Fibroblast of lung (primary cell): ENCODE data around the gene EVI5. TPM values are rescaled to one million over a fixed set of nuclear protein-coding genes. Genes with fewer than 3 reads are reported as not detected.
A peak's percentile ranks its signal among the peaks of the same experiment; 100 is the strongest.

Experiments
- DNase-seq, 2 donors: peaks; one replicate each; pipeline versions ENCODE4 v3.0.0 to v3.0.0-alpha.2; 2010; ENCODE audit warnings: low read depth in 2 of 2
- H2AFZ ChIP-seq: 2 replicates; pipeline ENCODE4 v1.5.1; 2012; ENCODE audit warnings: low read length, control low read depth, inconsistent platforms
- H3K27ac ChIP-seq: 2 replicates; pipeline ENCODE4 v1.5.1; 2011; ENCODE audit warnings: low read length, control low read depth; ENCODE audit not compliant: insufficient read depth
- H3K27me3 ChIP-seq: 2 replicates; pipeline ENCODE4 v1.5.1; 2011; ENCODE audit warnings: mild to moderate bottlenecking, low read length; ENCODE audit not compliant: control insufficient read depth, insufficient read depth
- H3K36me3 ChIP-seq: 2 replicates; pipeline ENCODE4 v1.5.1; 2011; ENCODE audit warnings: low read length; ENCODE audit not compliant: control insufficient read depth, insufficient read depth
- H3K4me1 ChIP-seq: 2 replicates; pipeline ENCODE4 v1.5.1; 2011; ENCODE audit warnings: low read length; ENCODE audit not compliant: control insufficient read depth, insufficient read depth; ENCODE audit errors: extremely low read depth
- H3K4me2 ChIP-seq: 2 replicates; pipeline ENCODE4 v1.5.1; 2011; ENCODE audit warnings: low read length, control low read depth; ENCODE audit not compliant: insufficient read depth; ENCODE audit errors: extremely low read depth
- H3K4me3 ChIP-seq, 4 experiments: fragments of 200-600 bp in 1 of 4; sonication (generic) in 1 of 4; replicated peaks in 1 of 4; 2 replicates each; pipeline ENCODE4 v1.5.1; 2011 to 2016; ENCODE audit warnings: low read length in 4 of 4, low read depth in 3 of 4, mild to moderate bottlenecking in 3 of 4, control low read depth in 2 of 4, inconsistent platforms in 1 of 4, mixed read lengths in 1 of 4; ENCODE audit not compliant: insufficient read depth in 1 of 4; ENCODE audit errors: control extremely low read depth in 1 of 4
- H3K79me2 ChIP-seq: 2 replicates; pipeline ENCODE4 v1.5.1; 2012; ENCODE audit warnings: mild to moderate bottlenecking, low read length, inconsistent platforms; ENCODE audit not compliant: control insufficient read depth, insufficient read depth
- H3K9ac ChIP-seq: 2 replicates; pipeline ENCODE4 v1.5.1; 2011; ENCODE audit warnings: mild to moderate bottlenecking, low read length, control low read depth; ENCODE audit not compliant: insufficient read depth
- H3K9me3 ChIP-seq: 2 replicates; pipeline ENCODE4 v1.5.1; 2012; ENCODE audit warnings: low read depth, low read length; ENCODE audit not compliant: control insufficient read depth, insufficient read depth
- H4K20me1 ChIP-seq: 2 replicates; pipeline ENCODE4 v1.5.1; 2011; ENCODE audit warnings: low read length; ENCODE audit not compliant: control insufficient read depth, insufficient read depth; ENCODE audit errors: extremely low read depth
- EZH2 ChIP-seq: IDR thresholded peaks from 2 replicates; pipeline ENCODE4 v1.5.1; 2012; ENCODE audit warnings: low read length, control low read depth, mild to moderate bottlenecking; ENCODE audit errors: missing control alignments
- polyA plus RNA-seq, 2 donors: library from polyadenylated mRNA; depleted of rRNA in 1 of 2; stranded (reverse) in 1 of 2; unstranded in 1 of 2; fragments of >200 nt; gene quantifications; 2 replicates each; pipeline ENCODE4 v1.2.1, GENCODE V29; 2011 to 2012; ENCODE audit warnings: missing spikeins in 1 of 2
- total RNA-seq: library from RNA; depleted of rRNA; stranded (reverse); fragments of >200 nt; gene quantifications from 2 replicates; pipeline ENCODE4 v1.2.1, GENCODE V29; 2014
- TF ChIP-seq, protein P1 (sequence below), 2 donors: IDR thresholded peaks in 1 of 2; conservative IDR thresholded peaks in 1 of 2; 1 replicate in 1 of 2; 2 replicates in 1 of 2; pipeline ENCODE4 v1.5.1; 2011 to 2012; ENCODE audit warnings: low read length in 2 of 2, control low read depth in 1 of 2, inconsistent platforms in 1 of 2, low read depth in 1 of 2, mild to moderate bottlenecking in 1 of 2

The EVI5 gene
- total and polyA plus RNA-seq, 2 donors (not counting 1 experiment from before 2014, with no cell fraction given), result 32.5 to 48.1 TPM

GRCh38 chr1:92711473-92712165, 73.3 kb downstream of the EVI5 start:
- DNase-seq, result no peak
- TF ChIP-seq EZH2, result no peak
- TF ChIP-seq, protein P1, sequence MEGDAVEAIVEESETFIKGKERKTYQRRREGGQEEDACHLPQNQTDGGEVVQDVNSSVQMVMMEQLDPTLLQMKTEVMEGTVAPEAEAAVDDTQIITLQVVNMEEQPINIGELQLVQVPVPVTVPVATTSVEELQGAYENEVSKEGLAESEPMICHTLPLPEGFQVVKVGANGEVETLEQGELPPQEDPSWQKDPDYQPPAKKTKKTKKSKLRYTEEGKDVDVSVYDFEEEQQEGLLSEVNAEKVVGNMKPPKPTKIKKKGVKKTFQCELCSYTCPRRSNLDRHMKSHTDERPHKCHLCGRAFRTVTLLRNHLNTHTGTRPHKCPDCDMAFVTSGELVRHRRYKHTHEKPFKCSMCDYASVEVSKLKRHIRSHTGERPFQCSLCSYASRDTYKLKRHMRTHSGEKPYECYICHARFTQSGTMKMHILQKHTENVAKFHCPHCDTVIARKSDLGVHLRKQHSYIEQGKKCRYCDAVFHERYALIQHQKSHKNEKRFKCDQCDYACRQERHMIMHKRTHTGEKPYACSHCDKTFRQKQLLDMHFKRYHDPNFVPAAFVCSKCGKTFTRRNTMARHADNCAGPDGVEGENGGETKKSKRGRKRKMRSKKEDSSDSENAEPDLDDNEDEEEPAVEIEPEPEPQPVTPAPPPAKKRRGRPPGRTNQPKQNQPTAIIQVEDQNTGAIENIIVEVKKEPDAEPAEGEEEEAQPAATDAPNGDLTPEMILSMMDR (conservative IDR thresholded peaks at IDR 0.05 in 1 of 2, IDR thresholded peaks at IDR 0.05 in 1 of 2; ENCODE audit: low read depth in 1 of 2, low read length in 2 of 2), result no peak
- H3K79me2 ChIP-seq, result no peaks in the 10 kb centered on the region
- H3K9ac ChIP-seq, result no peak overlapping the region
- peaks cover 3% of the 10 kb centered on the region for H4K20me1 ChIP-seq
- no peak overlapping the region for H3K4me2 ChIP-seq
- H2AFZ ChIP-seq, result no peak overlapping the region
- no peak overlapping the region for H3K27ac ChIP-seq
- H3K4me3 ChIP-seq, result no peak overlapping the region
- H3K27me3 ChIP-seq, result no peaks in the 10 kb centered on the region
- no peaks in the 10 kb centered on the region for H3K9me3 ChIP-seq
- no peaks in the 10 kb centered on the region for H3K4me1 ChIP-seq
- H3K36me3 ChIP-seq, result no peaks in the 10 kb centered on the region

DNA sequence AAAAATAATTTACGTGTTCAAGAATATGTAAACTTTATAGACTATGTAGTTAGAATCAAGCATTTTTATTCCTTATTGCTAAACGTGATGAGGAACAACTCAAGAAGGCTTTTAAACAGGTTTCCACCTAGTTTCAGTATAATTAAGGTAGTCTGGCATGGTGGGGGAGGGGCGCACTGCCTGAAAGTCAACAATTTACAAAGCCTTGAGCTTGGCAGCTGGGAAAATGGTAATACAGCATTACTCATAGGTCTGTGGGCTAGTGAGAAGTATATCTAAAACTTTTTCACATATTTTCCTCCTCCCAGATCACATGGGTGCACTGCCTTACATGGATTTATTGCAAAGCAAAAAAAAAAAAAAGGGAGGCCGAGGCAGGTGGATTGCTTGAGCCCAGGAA, 75.2 kb downstream of the EVI5 start:
- Histone ChIP-seq H3K9me3 (no peaks in the 10 kb centered on the region), H2AFZ (no peak overlapping the region), H3K9ac (no peak overlapping the region), H3K4me3 (no peak overlapping the region), H3K27me3 (no peaks in the 10 kb centered on the region), H4K20me1 (peaks cover 3% of the 10 kb centered on the region), H3K79me2 (no peaks in the 10 kb centered on the region), H3K4me2 (peak overlapping the region; percentile 15), H3K4me1 (no peaks in the 10 kb centered on the region), H3K27ac (no peak overlapping the region), H3K36me3 (no peaks in the 10 kb centered on the region)
- peak; percentile 81 to 88 for DNase-seq
- no peak for TF ChIP-seq EZH2
- TF ChIP-seq, protein P1 (conservative IDR thresholded peaks at IDR 0.05 in 1 of 2, IDR thresholded peaks at IDR 0.05 in 1 of 2; ENCODE audit: low read depth in 1 of 2, low read length in 2 of 2), result no peak

GRCh38 chr1:92708368-92708950, 76.4 kb downstream of the EVI5 start:
- H3K36me3 ChIP-seq, result no peaks in the 10 kb centered on the region
- TF ChIP-seq, protein P1 (conservative IDR thresholded peaks at IDR 0.05 in 1 of 2, IDR thresholded peaks at IDR 0.05 in 1 of 2; ENCODE audit: low read depth in 1 of 2, low read length in 2 of 2), result no peak
- no peak for TF ChIP-seq EZH2

More at GRCh38 chr1:92708368-92708950, 76.4 kb downstream of the EVI5 start:
- H3K4me2 ChIP-seq, result no peak overlapping the region
- H2AFZ ChIP-seq, result no peak overlapping the region
- no peaks in the 10 kb centered on the region for H3K79me2 ChIP-seq
- H3K4me3 ChIP-seq, result no peak overlapping the region
- no peak overlapping the region for H3K9ac ChIP-seq
- DNase-seq, result peak; percentile 28 to 31
- H3K27me3 ChIP-seq, result no peaks in the 10 kb centered on the region
- H3K4me1 ChIP-seq, result no peaks in the 10 kb centered on the region
- H3K27ac ChIP-seq, result no peak overlapping the region
- H4K20me1 ChIP-seq, result peaks cover 3% of the 10 kb centered on the region
- H3K9me3 ChIP-seq, result no peaks in the 10 kb centered on the region
